Muscle of leg (tissue), 11 donors: ENCODE data around the gene TGFBR3L. TPM values are rescaled to one million over a fixed set of nuclear protein-coding genes. Genes with fewer than 3 reads are reported as not detected.

Experiments used
- DNase-seq: peaks from one replicate; pipeline ENCODE4 v3.0.0; 2013
- H3K27ac ChIP-seq: one replicate; pipeline ENCODE4 v1.5.1; 2013; ENCODE audit warnings: mild to moderate bottlenecking, low read length, control low read depth
- H3K27me3 ChIP-seq: one replicate; pipeline ENCODE4 v1.6.1; 2013; ENCODE audit warnings: low read length; ENCODE audit not compliant: control insufficient read depth, insufficient read depth
- H3K36me3 ChIP-seq: one replicate; pipeline ENCODE4 v1.6.1; 2013; ENCODE audit warnings: low read length; ENCODE audit not compliant: control insufficient read depth, insufficient read depth
- H3K4me1 ChIP-seq: one replicate; pipeline ENCODE4 v1.6.1; 2013; ENCODE audit warnings: low read length; ENCODE audit not compliant: control insufficient read depth, insufficient read depth
- H3K4me3 ChIP-seq: one replicate; pipeline ENCODE4 v1.5.1; 2013; ENCODE audit warnings: low read length, control low read depth
- H3K9me3 ChIP-seq: replicated peaks from 2 replicates; pipeline ENCODE4 v1.6.1; 2013; ENCODE audit warnings: low read depth, low read length; ENCODE audit not compliant: control insufficient read depth
- WGBS: methylation state at CpG from one replicate; pipeline ENCODE4 v1.1.5; 2013; ENCODE audit warnings: missing lambda C conversion rate; ENCODE audit not compliant: insufficient coverage; 5-methylcytosine and 5-hydroxymethylcytosine counted together
- polyA plus RNA-seq, 8 donors: library from polyadenylated mRNA; unstranded; fragments of 120-200 nt; gene quantifications; one replicate each; pipeline versions ENCODE4 v1.2.1 to v1.2.3, GENCODE V29; 2013; ENCODE audit warnings: inconsistent platforms in 1 of 8, low replicate concordance in 1 of 8; ENCODE audit not compliant: insufficient read length in 8 of 8, insufficient read depth in 1 of 8
- total RNA-seq: library from RNA; stranded (reverse); fragments of 120-200 nt; gene quantifications from one replicate; pipeline ENCODE4 v1.2.4, GENCODE V29; 2013

TGFBR3L gene
- total and polyA plus RNA-seq, 9 donors: 0.09 to 0.73 (median 0.43) TPM; not detected in 1

DNA sequence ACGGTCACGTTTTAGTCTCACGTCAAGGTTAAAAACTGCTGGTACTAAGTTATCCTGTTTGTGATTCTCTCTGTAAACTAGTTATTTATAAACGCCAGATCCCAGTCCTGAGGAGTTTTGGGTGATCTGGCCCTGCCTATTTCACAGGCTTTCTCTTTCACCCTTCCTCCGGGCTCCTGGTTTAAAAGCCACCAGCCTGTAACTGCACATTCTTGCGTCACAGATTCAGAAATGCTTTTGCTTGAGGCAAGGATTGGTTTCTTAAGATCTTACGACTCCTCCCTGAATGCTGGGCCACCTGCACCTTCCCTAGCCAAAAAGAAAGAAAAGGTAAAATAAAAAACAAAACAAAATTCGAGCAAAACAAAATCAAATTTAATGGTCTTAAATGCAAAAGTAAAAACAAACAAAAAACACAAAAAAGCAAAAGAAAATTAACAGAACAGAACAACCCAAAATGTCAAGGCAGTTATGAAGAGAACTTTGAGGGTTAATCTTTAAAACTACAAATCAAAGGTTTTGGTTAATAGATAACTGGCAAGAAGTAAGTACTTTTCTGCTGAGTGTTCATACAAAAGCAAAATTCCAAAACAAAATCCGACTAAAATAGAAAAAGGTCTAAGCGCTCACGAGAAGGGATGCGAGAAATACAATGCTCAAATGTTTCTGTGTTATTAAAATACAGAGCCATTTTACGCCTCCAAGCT is 47.4 kb downstream of the TGFBR3L start:
- Histone ChIP-seq H3K4me3 (no peak overlapping the region), H3K27ac (no peak overlapping the region), H3K27me3 (no peaks in the 10 kb centered on the region), H3K36me3 (peaks cover 84% of the 10 kb centered on the region), H3K4me1 (no peaks in the 10 kb centered on the region), H3K9me3 (no peaks in the 10 kb centered on the region)
- WGBS: 92% methylated on average over 8 of the region's 13 CpGs
- DNase-seq: no peak

DNA sequence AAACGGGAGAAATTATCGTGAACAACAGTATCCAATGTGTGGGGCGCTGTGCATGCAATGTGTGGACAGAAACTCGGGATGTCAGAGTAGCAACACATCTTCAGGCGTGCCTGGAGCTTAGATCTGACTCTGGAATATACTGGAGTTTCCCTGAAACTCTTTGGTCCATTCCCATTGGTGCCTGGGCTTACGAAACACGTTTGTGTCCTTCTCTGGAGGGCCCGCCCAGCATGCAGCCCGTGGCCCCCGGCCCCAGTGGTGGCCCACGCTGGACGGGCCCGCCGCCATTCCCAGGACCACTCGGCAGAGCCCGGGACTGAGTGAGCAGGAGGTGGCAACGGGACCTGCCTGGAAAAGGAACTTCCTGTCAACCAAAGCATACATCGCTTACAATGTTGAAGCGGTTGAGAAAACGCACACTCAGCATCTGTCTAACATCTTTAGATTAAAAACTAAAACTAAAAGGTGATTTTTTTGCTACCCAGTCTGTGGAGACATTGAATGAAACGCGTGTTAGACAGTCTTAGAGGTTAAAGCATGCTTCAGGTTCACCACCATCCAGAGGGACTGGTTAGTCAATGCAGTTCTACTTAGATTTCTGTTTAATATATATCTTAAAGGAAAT is 48.1 kb downstream of the TGFBR3L start:
- Histone ChIP-seq H3K9me3 (no peaks in the 10 kb centered on the region), H3K4me1 (no peaks in the 10 kb centered on the region), H3K27me3 (no peaks in the 10 kb centered on the region), H3K4me3 (no peak overlapping the region), H3K27ac (no peak overlapping the region), H3K36me3 (peaks cover 87% of the 10 kb centered on the region)
- no peak for DNase-seq
- 85% methylated on average over 16 of the region's 22 CpGs for WGBS

DNA sequence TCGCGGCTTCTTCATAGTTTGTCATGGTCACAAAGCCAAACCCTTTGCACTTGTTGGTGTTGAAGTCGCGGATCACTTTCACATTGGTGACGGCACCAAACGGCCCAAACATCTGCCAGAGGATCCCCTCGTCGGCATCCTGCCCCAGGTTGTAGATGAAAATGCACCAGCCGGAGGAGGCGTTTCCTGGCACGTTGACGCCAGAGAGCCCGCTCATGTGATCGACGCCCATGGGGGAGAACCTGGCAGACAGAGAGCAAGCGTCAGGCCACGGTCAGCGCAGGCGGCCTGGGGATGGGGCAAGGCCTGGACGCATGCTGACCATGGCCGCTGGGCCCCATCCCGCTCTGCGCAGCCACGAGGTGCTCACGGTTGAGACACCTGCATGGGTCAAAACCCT is 48.9 kb downstream of the TGFBR3L start:
- Histone ChIP-seq H3K27me3 (no peaks in the 10 kb centered on the region), H3K9me3 (no peaks in the 10 kb centered on the region), H3K4me1 (no peaks in the 10 kb centered on the region), H3K4me3 (no peak overlapping the region), H3K36me3 (peaks cover 88% of the 10 kb centered on the region), H3K27ac (no peak overlapping the region)
- 92% methylated on average over 21 of the region's 25 CpGs for WGBS
- DNase-seq: no peak

DNA sequence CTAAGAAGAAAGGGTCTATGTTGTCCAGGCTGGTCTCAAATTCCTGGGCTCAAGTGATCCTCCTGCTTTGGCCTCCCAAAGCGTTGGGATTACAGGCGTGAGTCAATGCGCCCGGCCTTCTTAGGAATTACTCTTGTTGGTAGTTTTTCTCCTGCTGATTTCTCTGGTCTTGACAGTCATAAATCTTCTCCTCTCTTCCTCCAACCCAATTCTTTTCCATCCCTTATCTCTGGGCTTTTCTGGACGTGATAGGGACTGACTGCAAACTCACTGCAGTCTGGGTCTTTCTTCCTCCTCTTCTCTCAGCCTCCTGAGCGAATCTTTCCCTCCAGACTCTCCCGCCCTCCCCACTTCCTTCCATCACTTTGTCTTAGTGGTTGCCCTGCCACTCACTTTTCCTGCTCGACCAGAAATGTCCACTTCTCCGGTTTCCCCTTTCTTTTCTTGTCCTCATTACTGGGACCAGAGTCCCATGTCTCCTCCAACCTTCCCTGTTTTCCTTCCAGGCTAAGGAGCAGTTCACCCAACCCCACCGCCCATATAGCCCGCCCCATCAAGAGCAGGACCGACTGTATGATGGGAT is 50.7 kb downstream of the TGFBR3L start:
- peaks cover 90% of the 10 kb centered on the region for H3K36me3 ChIP-seq
- 78% methylated on average over 5 of the region's 12 CpGs for WGBS
- H3K4me1 ChIP-seq: no peaks in the 10 kb centered on the region
- no peaks in the 10 kb centered on the region for H3K9me3 ChIP-seq
- no peak for DNase-seq
- H3K4me3 ChIP-seq: no peak overlapping the region
- no peak overlapping the region for H3K27ac ChIP-seq
- H3K27me3 ChIP-seq: no peaks in the 10 kb centered on the region

DNA sequence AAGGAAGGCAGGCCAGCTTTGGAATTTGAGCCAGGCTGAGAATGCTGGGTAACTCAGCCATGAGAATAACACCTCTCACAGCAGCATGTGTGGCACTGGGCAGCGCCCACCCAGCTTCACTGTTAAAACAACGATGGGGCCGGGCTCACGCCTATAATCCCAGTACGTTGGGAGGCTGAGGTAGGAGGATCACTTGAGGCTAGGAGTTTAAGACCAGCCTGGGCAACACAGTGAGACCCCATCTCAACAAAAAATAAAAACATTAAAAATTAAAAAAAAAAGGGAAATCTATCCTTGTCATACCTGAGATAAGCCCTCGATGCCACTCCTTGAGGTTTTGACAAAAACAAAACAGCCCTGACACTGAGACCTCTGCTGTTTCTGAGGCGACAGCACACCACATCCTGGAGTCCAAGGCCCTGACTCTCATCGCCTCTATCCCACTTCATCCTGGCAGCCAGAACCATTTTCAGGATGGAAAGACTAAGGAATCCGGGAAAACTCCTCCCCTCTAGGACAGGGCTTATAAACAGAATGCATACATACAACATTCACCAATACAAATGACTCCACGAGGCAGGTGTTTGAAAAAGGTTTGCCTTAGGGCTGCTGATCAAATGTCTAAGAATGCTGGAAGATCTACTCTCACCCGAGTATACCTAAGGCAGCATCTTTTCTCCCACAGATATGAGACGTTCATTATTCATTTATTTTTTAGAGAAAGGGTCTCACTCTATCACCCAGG is 51.5 kb downstream of the TGFBR3L start:
- Histone ChIP-seq H3K4me3 (no peak overlapping the region), H3K4me1 (no peaks in the 10 kb centered on the region), H3K36me3 (peaks cover 84% of the 10 kb centered on the region), H3K27me3 (no peaks in the 10 kb centered on the region), H3K27ac (no peak overlapping the region), H3K9me3 (no peaks in the 10 kb centered on the region)
- no peak for DNase-seq
- 90% methylated on average over 2 of the region's 12 CpGs for WGBS

DNA sequence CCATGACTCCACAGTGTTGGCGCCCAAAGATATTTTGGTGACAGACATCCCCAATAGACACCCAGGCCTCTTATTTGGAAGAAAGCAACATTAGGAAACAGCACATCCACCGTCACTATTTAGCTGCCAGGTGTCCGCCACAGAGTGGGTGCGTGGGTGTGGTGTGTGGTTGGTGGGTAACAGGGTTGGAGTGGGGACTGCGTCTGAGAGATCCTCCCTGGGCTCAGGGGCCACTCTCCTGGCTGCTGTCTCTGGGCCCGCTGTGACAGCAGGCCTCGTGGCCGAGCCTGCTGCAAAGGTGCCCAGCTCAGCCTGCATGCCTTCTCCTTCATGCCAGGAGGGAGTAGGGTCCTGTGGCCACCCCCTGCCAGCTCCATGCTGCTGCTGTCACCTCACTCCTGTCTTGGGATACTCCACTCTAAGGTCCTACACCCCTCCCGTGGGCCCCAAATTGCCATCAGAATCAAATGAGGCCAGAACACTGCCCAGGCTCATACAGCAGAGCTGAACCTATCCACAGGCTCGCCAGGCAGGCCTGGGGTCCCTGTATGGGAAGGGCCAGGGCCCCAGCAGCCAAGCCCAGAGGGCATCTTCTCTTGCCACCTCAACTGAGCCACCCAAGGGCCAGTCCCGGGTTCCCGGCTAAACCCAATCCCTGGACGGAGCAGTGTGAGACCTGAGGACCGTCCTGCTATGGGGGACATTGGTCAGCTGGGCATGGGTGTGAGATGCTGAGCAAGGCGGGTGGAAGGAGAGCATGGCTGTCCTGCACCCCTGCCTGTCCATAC is 53.6 kb downstream of the TGFBR3L start:
- H3K36me3 ChIP-seq: peaks cover 84% of the 10 kb centered on the region
- no peak overlapping the region for H3K27ac ChIP-seq
- no peaks in the 10 kb centered on the region for H3K27me3 ChIP-seq
- no peak for DNase-seq
- no peaks in the 10 kb centered on the region for H3K9me3 ChIP-seq
- no peak overlapping the region for H3K4me3 ChIP-seq
- H3K4me1 ChIP-seq: no peaks in the 10 kb centered on the region
- 89% methylated on average over 12 of the region's 15 CpGs for WGBS

Other genes starting within 250 kb of the TGFBR3L start
- 2.0 TPM for gene RETN, start 245.8 kb upstream of the TGFBR3L start, total RNA-seq
- gene RETN, start 245.8 kb upstream of the TGFBR3L start, polyA plus RNA-seq: 1 to 10 TPM; 2.4 to 4.5 (median 2.7) TPM
- gene MCEMP1, start 237.7 kb upstream of the TGFBR3L start, total RNA-seq: not detected
- under 1 TPM; 0.11 to 0.49 (median 0.26) TPM for gene MCEMP1, start 237.7 kb upstream of the TGFBR3L start, polyA plus RNA-seq
- gene TRAPPC5, start 234.0 kb upstream of the TGFBR3L start, total RNA-seq: 88.8 TPM
- 10 to 100 TPM; 29.4 to 48.8 (median 41.1) TPM for gene TRAPPC5, start 234.0 kb upstream of the TGFBR3L start, polyA plus RNA-seq
- 0.44 TPM for gene FCER2, start 212.7 kb upstream of the TGFBR3L start, total RNA-seq
- 1 to 10 TPM in 1 of 8 donors, under 1 TPM in 7; 0.16 to 1.0 (median 0.34) TPM for gene FCER2, start 212.7 kb upstream of the TGFBR3L start, polyA plus RNA-seq
- gene CLEC4G, start 182.7 kb upstream of the TGFBR3L start, total RNA-seq: 0.13 TPM
- under 1 TPM in 4 of 8 donors, not detected in 4; 0.08 to 0.16 (median 0.12) TPM for gene CLEC4G, start 182.7 kb upstream of the TGFBR3L start, polyA plus RNA-seq
- 3.8 TPM for gene CD209, start 167.3 kb upstream of the TGFBR3L start, total RNA-seq
- gene CD209, start 167.3 kb upstream of the TGFBR3L start, polyA plus RNA-seq: 1 to 10 TPM; 2.0 to 5.2 (median 2.9) TPM
- gene CLEC4M, start 151.6 kb upstream of the TGFBR3L start, total RNA-seq: not detected
- gene CLEC4M, start 151.6 kb upstream of the TGFBR3L start, polyA plus RNA-seq: under 1 TPM in 1 of 8 donors, not detected in 7; 0.12 TPM
- 8.7 TPM for gene EVI5L, start 84.6 kb upstream of the TGFBR3L start, total RNA-seq
- gene EVI5L, start 84.6 kb upstream of the TGFBR3L start, polyA plus RNA-seq: 10 to 100 TPM; 12.1 to 20.0 (median 15.7) TPM
- 0.09 TPM for gene PRR36, start 40.4 kb upstream of the TGFBR3L start, total RNA-seq
- under 1 TPM; 0.20 to 0.96 (median 0.39) TPM for gene PRR36, start 40.4 kb upstream of the TGFBR3L start, polyA plus RNA-seq
- gene LRRC8E, start 26.3 kb upstream of the TGFBR3L start, total RNA-seq: 0.13 TPM
- gene LRRC8E, start 26.3 kb upstream of the TGFBR3L start, polyA plus RNA-seq: under 1 TPM in 7 of 8 donors, not detected in 1; 0.18 to 0.82 (median 0.31) TPM
- gene MAP2K7, start 11.0 kb upstream of the TGFBR3L start, total RNA-seq: 8.0 TPM
- 10 to 100 TPM; 19.8 to 26.9 (median 23.3) TPM for gene MAP2K7, start 11.0 kb upstream of the TGFBR3L start, polyA plus RNA-seq
- gene SNAPC2, start 5.5 kb downstream of the TGFBR3L start, total RNA-seq: 10.6 TPM
- 10 to 100 TPM; 17.2 to 22.1 (median 20.1) TPM for gene SNAPC2, start 5.5 kb downstream of the TGFBR3L start, polyA plus RNA-seq
- 0.58 TPM for gene CTXN1, start 11.3 kb downstream of the TGFBR3L start, total RNA-seq
- 1 to 10 TPM; 1.7 to 5.3 (median 2.8) TPM for gene CTXN1, start 11.3 kb downstream of the TGFBR3L start, polyA plus RNA-seq
- 40.5 TPM for gene TIMM44, start 28.8 kb downstream of the TGFBR3L start, total RNA-seq
- gene TIMM44, start 28.8 kb downstream of the TGFBR3L start, polyA plus RNA-seq: 10 to 100 TPM; 44.6 to 66.3 (median 57.4) TPM
- 36.7 TPM for gene ELAVL1, start 90.8 kb downstream of the TGFBR3L start, total RNA-seq
- gene ELAVL1, start 90.8 kb downstream of the TGFBR3L start, polyA plus RNA-seq: 10 to 100 TPM; 44.9 to 67.4 (median 57.2) TPM
- not detected for gene CCL25, start 137.9 kb downstream of the TGFBR3L start, total RNA-seq
- 10 to 100 TPM in 1 of 8 donors, 1 to 10 TPM in 1, under 1 TPM in 3, not detected in 3; 0.18 to 45.5 (median 0.36) TPM for gene CCL25, start 137.9 kb downstream of the TGFBR3L start, polyA plus RNA-seq
- 4.8 TPM for gene FBN3, start 234.8 kb downstream of the TGFBR3L start, total RNA-seq
- 10 to 100 TPM in 6 of 8 donors, 1 to 10 TPM in 2; 7.5 to 17.7 (median 13.5) TPM for gene FBN3, start 234.8 kb downstream of the TGFBR3L start, polyA plus RNA-seq